GM21381 (cell line): ENCODE results near the gene CHD9NB.

ENCODE experiments used
- ATAC-seq: cut with Tn5 transposase; IDR thresholded peaks from one replicate; pipeline ENCODE4 v1.9.1; 2021; ENCODE audit warnings: mild to moderate bottlenecking, moderate library complexity; ENCODE audit not compliant: unreplicated experiment

Gene CHD9NB

GRCh38 chr16:53035176-53035942 is 17.3 kb downstream of the CHD9NB start:
- no peak for ATAC-seq

GRCh38 chr16:53034306-53034705 is 18.4 kb downstream of the CHD9NB start:
- ATAC-seq, result no peak

DNA sequence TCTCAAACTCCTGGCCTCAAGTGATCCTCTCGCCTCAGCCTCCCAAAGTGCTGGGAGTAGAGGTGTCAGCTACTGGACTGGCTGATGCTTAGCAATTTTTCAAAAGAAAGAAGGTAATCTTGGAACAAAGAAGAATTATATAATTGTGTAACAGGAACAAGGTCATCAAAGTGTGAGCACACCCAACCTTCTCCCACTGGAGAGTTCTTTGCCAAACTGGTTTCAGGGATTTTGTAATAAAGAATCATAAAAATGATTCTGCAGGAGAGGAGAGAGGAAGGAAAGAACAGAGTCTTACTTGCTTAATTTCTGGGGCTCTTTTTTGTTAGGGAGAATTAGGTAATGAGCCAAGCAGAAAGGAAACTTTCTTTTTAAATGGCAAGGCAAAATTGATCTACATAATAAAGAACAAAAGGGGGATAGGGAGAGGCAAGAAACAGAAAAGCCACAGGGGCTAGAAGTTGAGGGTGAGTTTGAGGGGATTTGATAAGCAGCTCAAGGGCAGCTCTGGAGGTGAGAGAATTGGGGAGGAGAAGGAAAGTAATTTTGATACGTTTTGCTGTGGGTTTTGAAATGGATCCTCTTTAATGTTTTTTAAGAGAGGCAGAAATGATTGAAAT is 21.3 kb downstream of the CHD9NB start:
- no peak for ATAC-seq

DNA sequence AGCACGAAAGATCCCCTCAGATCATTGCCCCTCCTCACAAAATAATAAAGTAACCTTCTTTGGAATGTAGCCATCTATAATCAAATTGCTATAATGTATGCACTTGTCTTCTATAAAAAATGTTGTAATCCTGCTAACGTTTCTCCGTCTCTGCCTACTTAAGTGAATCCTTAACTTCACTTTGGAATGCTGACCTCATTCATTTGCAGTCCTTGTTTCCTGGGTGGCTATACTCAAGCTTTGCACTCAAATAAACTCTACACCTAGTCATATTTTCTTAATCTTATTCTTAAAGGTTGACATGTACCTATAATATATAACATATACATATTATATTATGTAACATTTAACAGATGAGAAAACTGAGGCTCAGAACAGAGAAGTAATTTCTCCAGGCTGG is 22.7 kb downstream of the CHD9NB start:
- no peak for ATAC-seq

GRCh38 chr16:53024045-53024444 is 28.7 kb downstream of the CHD9NB start:
- no peak for ATAC-seq

GRCh38 chr16:53022374-53022773 is 30.3 kb downstream of the CHD9NB start:
- peak; percentile 68 for ATAC-seq

DNA sequence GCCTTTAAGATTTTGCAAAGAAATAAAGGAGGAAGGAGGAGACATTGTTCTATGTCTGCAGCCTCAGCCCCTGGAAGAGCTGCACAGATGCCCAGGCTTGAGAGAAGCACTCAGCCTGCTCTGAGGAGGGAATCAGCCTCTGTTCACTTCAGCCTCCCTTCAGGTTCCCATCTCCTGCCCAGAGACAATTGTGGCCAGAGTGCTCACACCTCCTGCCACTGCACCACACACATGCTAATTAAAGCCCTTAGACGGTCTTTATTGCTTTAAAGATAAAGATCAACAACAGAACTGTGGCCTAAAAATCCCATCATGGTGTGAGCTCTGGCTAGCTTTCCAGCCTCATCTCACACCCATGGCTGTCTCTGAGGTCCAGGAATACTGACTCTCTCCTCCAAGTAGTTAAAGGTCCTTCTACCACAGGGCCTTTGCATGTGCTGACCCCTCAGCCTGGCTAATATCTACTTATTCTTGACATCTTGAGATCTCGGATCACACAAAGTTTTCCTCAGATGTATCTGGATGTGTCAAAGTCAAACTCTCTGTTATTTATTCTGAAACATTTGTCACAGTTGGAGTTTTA is 33.8 kb downstream of the CHD9NB start:
- ATAC-seq, result no peak

DNA sequence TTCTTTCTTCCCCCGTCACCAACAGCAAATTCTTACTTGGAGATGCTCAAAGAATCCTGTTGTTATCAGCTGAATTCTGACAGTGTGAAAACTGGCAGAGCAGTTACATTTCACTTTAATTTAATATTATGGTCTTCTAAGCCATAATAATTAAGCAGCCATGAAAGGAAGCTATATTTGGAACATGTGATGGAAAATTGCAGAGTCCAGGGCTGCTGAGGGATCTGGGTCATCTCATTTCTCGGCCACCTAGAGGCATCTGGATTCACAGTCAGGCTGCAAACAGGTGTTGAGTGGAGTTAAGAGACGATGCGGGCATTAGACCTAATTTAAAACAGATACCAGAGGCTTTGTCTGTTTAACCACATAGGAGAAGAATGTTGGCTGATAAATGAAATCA is 38.4 kb downstream of the CHD9NB start:
- ATAC-seq, result no peak

DNA sequence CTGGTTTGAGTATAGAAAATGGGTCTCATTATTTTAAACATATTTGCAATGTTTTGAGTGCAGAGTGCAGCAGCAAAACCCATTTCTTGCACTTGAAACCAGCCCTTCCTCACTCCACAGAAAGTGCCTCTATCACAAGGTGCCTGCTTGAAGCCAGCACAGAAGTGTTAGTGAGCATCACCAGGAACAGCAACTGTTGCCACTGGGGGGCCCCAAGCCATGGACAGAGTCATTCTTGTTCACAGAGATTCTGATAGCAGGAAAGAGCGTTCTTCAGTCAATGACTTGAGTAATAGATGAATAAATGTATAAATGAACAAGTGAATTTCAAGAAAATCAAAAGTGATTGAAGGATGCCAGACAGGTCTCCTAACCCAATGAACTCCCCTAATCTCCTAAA is 45.6 kb downstream of the CHD9NB start:
- ATAC-seq, result no peak

GRCh38 chr16:52997922-52998321 is 54.8 kb downstream of the CHD9NB start:
- ATAC-seq, result no peak

- no peak for ATAC-seq
Observed at GRCh38 chr16:52994942-52995341, 57.8 kb downstream of the CHD9NB start.

DNA sequence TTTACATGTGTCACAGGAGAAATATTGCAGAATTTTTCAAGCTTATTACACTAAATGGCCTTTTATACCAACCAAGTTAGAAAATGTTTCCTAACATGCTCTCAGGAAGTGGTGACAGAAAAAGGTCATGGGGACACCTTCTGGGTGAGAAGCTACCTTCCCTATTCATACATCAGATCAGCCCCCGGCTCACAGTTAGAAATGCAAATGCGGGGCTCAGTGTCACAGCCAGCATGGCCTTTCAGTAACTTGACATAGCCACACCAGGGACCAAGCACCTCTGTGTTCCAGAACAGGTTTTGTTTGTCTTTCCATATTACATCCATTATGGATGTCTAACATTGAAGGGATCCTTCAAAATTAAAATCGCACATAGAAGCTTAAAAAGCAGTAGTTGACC is 59.5 kb downstream of the CHD9NB start:
- ATAC-seq, result no peak

GRCh38 chr16:52991572-52991971 is 61.1 kb downstream of the CHD9NB start:
- no peak for ATAC-seq
